Measurements from ENCODE around the gene GRIK3.

- TF ChIP-seq CTCF (IDR thresholded peaks at IDR 0.05; ENCODE audit: insufficient read depth, low read length) (no peak), GABPA (IDR thresholded peaks at IDR 0.05; ENCODE audit: low read depth) (no peak), REST (IDR thresholded peaks at IDR 0.05; ENCODE audit: insufficient replicate concordance, low read depth) (no peak), SPI1 (IDR thresholded peaks at IDR 0.05; ENCODE audit: borderline replicate concordance, low read depth) (no peak), POLR2AphosphoS5 (IDR thresholded peaks at IDR 0.05; ENCODE audit: low read depth) (no peak)
Measured at GRCh38 chr1:36839485-36839884, 194.8 kb downstream of the GRIK3 start.
